ENCODE data around the gene GPC3.

Gene GPC3

DNA sequence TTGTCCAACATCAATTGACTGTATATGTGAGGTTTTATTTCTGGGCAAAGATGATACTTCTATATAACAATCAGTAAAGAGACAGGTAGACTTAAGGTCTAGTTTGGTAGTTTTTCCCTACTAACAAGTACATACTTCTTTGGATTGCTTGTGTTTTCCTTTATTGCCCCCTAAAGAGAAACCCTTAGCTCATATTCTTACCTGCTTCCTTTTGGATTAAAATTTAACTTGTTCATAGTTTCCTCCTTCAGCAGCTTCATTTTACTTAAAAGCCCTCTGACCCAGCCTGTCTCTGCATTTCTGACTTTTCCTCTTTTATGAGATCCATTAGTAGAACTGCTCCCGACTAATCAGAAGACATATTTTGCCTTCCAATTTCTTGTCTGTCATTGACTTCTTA, 494.4 kb downstream of the GPC3 start:
- H3K4me3 ChIP-seq (ENCODE audit: low read depth, low read length): no peak overlapping the region
- DNase-seq (ENCODE audit: low read depth): no peak
- TF ChIP-seq, protein P1, sequence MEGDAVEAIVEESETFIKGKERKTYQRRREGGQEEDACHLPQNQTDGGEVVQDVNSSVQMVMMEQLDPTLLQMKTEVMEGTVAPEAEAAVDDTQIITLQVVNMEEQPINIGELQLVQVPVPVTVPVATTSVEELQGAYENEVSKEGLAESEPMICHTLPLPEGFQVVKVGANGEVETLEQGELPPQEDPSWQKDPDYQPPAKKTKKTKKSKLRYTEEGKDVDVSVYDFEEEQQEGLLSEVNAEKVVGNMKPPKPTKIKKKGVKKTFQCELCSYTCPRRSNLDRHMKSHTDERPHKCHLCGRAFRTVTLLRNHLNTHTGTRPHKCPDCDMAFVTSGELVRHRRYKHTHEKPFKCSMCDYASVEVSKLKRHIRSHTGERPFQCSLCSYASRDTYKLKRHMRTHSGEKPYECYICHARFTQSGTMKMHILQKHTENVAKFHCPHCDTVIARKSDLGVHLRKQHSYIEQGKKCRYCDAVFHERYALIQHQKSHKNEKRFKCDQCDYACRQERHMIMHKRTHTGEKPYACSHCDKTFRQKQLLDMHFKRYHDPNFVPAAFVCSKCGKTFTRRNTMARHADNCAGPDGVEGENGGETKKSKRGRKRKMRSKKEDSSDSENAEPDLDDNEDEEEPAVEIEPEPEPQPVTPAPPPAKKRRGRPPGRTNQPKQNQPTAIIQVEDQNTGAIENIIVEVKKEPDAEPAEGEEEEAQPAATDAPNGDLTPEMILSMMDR (IDR thresholded peaks at IDR 0.05; ENCODE audit: low read depth, low read length, missing control alignments): no peak
- in situ Hi-C loops (cut with HindIII; ENCODE audit: low sequenced_read_pairs): no loop called here

Data from astrocyte of the cerebellum (primary cell).